SK-N-SH treated with all-trans-retinoic acid at 6 μM for 48 hours (cell line): ENCODE results near the gene IGFBP2.

ENCODE experiments used
- ARNTL ChIP-seq: fragments of 450-650 bp; formaldehyde crosslinking; IDR thresholded peaks from 2 replicates; pipeline ENCODE4 v1.5.0; 2020; ENCODE audit warnings: low read depth, mild to moderate bottlenecking, moderate library complexity, borderline replicate concordance
- CSDC2 ChIP-seq: fragments of 250-450 bp; sonication (Bioruptor Pico); IDR thresholded peaks from 2 replicates; pipeline ENCODE4 v1.5.0; 2020; ENCODE audit warnings: mild to moderate bottlenecking, moderate library complexity
- ESRRG ChIP-seq: fragments of 250-450 bp; sonication (Bioruptor Pico); IDR thresholded peaks from 2 replicates; pipeline ENCODE4 v1.6.1; 2021; ENCODE audit warnings: mild to moderate bottlenecking
- GLIS3 ChIP-seq: fragments of 250-450 bp; sonication (Bioruptor Pico); IDR thresholded peaks from 2 replicates; pipeline ENCODE4 v1.5.0; 2020; ENCODE audit warnings: mild to moderate bottlenecking, moderate library complexity
- PPARA ChIP-seq: fragments of 250-450 bp; sonication (Bioruptor Pico); IDR thresholded peaks from 2 replicates; pipeline ENCODE4 v1.5.0; 2020; ENCODE audit warnings: mild to moderate bottlenecking, borderline replicate concordance
- RARB ChIP-seq: fragments of 250-450 bp; sonication (Bioruptor Pico); IDR thresholded peaks from 2 replicates; pipeline ENCODE4 v1.8.0; 2021; ENCODE audit warnings: mild to moderate bottlenecking, moderate library complexity
- ZC3H10 ChIP-seq: fragments of 250-450 bp; sonication (Bioruptor Pico); IDR thresholded peaks from 2 replicates; pipeline ENCODE4 v1.5.1; 2021; ENCODE audit warnings: mild to moderate bottlenecking, moderate library complexity
- ZFP3 ChIP-seq: fragments of 250-450 bp; sonication (Bioruptor Pico); IDR thresholded peaks from 2 replicates; pipeline ENCODE4 v1.5.0; 2020; ENCODE audit warnings: mild to moderate bottlenecking, moderate library complexity
- ZNF70 ChIP-seq: fragments of 450-650 bp; formaldehyde crosslinking; IDR thresholded peaks from 2 replicates; pipeline ENCODE4 v1.5.0; 2020; ENCODE audit warnings: mild to moderate bottlenecking, moderate library complexity
- ZNF8 ChIP-seq: fragments of 450-650 bp; formaldehyde crosslinking; IDR thresholded peaks from 2 replicates; pipeline ENCODE4 v1.5.0; 2020; ENCODE audit warnings: mild to moderate bottlenecking, moderate library complexity
- TF ChIP-seq, protein P1 (sequence below): fragments of 250-450 bp; sonication (Bioruptor Pico); IDR thresholded peaks from 2 replicates; pipeline ENCODE4 v1.5.1; 2020; ENCODE audit warnings: low read depth, mild to moderate bottlenecking, moderate library complexity
- TF ChIP-seq, protein P2 (sequence below): fragments of 250-450 bp; sonication (Bioruptor Pico); IDR thresholded peaks from 2 replicates; pipeline ENCODE4 v1.8.0; 2020; ENCODE audit warnings: mild to moderate bottlenecking, moderate library complexity, borderline replicate concordance

DNA sequence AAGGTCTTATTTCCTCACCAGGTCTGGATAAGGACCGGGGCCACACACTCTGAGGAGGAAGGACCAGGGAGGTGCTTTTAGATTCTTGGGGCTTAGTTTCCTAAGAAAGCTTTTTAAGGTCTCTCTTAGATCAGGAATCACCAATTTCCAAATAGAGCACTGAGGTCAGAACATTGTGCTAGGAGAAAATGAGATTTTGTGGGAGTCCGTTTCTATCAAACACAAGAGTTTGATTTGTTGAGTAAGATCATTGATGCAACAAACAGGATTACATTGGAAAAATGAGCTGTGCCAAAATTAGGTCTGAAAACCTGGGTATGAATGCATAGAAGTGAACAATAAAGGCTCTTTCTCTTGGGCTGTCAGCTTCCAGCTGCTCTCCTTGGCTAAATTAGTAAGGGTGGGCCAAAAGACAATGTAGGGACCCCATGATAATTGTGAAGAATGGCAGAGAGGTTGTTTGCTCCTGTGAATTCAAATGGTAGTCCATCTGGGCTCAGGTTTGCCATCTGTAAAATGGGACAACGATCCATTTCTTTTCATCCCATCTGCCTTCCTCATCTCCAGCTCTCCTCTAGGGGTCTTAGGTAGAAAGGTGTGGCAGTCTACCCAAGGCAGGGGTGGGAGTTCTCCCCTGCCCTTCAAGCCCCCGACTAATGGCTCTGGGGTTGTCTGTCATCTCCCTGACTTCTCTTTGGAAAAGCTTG lies 20.0 kb downstream of the IGFBP2 start:
- TF ChIP-seq CSDC2 (CRISPR knock-in tag), result no peak
- TF ChIP-seq, protein P1, sequence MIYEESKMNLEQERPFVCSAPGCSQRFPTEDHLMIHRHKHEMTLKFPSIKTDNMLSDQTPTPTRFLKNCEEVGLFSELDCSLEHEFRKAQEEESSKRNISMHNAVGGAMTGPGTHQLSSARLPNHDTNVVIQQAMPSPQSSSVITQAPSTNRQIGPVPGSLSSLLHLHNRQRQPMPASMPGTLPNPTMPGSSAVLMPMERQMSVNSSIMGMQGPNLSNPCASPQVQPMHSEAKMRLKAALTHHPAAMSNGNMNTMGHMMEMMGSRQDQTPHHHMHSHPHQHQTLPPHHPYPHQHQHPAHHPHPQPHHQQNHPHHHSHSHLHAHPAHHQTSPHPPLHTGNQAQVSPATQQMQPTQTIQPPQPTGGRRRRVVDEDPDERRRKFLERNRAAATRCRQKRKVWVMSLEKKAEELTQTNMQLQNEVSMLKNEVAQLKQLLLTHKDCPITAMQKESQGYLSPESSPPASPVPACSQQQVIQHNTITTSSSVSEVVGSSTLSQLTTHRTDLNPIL (CRISPR knock-in tag), result no peak
- TF ChIP-seq PPARA (CRISPR knock-in tag), result no peak
- TF ChIP-seq GLIS3 (CRISPR knock-in tag), result no peak
- no peak for TF ChIP-seq ZC3H10
- TF ChIP-seq, protein P2, sequence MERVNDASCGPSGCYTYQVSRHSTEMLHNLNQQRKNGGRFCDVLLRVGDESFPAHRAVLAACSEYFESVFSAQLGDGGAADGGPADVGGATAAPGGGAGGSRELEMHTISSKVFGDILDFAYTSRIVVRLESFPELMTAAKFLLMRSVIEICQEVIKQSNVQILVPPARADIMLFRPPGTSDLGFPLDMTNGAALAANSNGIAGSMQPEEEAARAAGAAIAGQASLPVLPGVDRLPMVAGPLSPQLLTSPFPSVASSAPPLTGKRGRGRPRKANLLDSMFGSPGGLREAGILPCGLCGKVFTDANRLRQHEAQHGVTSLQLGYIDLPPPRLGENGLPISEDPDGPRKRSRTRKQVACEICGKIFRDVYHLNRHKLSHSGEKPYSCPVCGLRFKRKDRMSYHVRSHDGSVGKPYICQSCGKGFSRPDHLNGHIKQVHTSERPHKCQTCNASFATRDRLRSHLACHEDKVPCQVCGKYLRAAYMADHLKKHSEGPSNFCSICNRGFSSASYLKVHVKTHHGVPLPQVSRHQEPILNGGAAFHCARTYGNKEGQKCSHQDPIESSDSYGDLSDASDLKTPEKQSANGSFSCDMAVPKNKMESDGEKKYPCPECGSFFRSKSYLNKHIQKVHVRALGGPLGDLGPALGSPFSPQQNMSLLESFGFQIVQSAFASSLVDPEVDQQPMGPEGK (CRISPR knock-in tag), result no peak
- TF ChIP-seq ARNTL (CRISPR knock-in tag), result no peak
- no peak for TF ChIP-seq ZFP3 (CRISPR knock-in tag)
- no peak for TF ChIP-seq ZNF70
- no peak for TF ChIP-seq RARB
- TF ChIP-seq ZNF8 (CRISPR knock-in tag), result no peak
- TF ChIP-seq ESRRG (CRISPR knock-in tag), result no peak
